ENCODE measurements around the gene MELTF.

GRCh38 chr3:197017003-197017402 is 12.6 kb downstream of the MELTF start:
- TF ChIP-seq CTCF (IDR thresholded peaks at IDR 0.05) (no peak), POLR2A (IDR thresholded peaks at IDR 0.05) (no peak)

Measured in uterus (tissue), 2 donors.